Measurements from ENCODE around the gene PHF3.
"Not testable (repeated sequence)": the region's sequence is repeated elsewhere in the genome, so short reads cannot be mapped to it uniquely, and the experiment has no call there.

Gene PHF3

DNA sequence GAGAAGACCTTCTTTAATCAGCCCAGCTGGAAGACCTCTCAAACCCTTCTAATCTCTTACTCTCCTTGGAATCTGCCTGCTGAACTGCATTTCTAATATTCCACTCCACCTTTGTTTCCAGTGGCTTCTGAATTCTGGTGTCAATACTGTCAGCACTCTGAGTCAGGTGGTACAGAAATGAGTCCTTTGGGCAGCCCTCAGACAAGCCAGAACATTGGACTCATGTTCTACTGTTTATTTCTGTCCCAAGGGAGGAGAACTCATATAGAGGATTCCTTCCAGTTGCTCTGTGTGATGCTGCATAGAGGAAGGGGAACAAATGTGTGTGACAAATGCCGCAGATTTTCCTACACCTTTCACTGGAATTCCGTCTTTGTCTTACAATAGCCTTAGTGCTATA is 114.8 kb downstream of the PHF3 start:
- Mint-ChIP-seq H3K27ac (no peak overlapping the region), H3K9me3 (peaks cover 10% of the 10 kb centered on the region), H3K27me3 (ENCODE audit: low read depth) (no peaks in the 10 kb centered on the region), H3K4me3 (no peak overlapping the region), H3K36me3 (ENCODE audit: low read depth) (no peaks in the 10 kb centered on the region), H3K4me1 (no peaks in the 10 kb centered on the region)
- TF ChIP-seq, protein P1, sequence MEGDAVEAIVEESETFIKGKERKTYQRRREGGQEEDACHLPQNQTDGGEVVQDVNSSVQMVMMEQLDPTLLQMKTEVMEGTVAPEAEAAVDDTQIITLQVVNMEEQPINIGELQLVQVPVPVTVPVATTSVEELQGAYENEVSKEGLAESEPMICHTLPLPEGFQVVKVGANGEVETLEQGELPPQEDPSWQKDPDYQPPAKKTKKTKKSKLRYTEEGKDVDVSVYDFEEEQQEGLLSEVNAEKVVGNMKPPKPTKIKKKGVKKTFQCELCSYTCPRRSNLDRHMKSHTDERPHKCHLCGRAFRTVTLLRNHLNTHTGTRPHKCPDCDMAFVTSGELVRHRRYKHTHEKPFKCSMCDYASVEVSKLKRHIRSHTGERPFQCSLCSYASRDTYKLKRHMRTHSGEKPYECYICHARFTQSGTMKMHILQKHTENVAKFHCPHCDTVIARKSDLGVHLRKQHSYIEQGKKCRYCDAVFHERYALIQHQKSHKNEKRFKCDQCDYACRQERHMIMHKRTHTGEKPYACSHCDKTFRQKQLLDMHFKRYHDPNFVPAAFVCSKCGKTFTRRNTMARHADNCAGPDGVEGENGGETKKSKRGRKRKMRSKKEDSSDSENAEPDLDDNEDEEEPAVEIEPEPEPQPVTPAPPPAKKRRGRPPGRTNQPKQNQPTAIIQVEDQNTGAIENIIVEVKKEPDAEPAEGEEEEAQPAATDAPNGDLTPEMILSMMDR (IDR thresholded peaks at IDR 0.05; ENCODE audit: unreplicated experiment in 3 of 3), result no peak

DNA sequence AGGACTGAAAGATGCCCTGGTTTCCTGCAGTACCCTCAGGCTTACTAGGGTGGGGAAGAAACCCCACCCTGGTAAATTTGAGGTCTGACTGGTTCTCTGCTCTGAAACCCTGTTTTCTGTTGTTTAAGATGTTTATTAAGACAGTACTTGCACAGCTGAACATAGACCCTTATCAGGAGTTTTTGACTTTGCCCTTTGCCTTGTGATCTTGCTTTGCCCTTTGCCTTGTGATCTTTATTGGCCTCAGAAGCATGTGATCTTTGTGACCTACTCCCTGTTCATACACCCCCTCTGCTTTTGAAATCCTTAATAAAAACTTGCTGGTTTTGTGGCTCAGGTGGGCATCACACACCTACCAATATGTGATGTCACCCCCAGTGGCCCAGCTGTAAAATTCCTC is 121.7 kb downstream of the PHF3 start:
- H3K9me3 Mint-ChIP-seq, result peaks cover 29% of the 10 kb centered on the region
- not testable (repeated sequence) for H3K4me1 Mint-ChIP-seq
- H3K36me3 Mint-ChIP-seq (ENCODE audit: low read depth), result peaks cover 17% of the 10 kb centered on the region

DNA sequence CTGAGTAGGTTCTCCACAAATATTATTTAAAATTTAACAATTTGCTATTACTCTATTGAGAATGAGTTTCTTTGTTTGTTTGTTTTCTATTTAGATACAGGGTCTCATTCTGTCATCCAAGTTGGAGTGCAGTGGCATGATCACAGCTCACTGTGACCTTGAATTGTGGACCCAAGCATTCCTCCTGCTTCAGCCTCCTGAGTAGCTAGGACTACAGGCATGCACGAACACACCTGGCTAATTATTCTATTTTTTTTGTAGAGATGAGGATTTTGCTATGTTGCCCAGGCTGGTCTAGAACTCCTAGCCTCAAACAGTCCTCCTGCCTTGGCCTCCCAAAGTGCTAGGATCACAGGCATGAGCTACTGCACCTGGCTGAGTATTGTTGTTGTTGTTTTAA is 122.2 kb downstream of the PHF3 start:
- peaks cover 29% of the 10 kb centered on the region for H3K9me3 Mint-ChIP-seq
- TF ChIP-seq, protein P1 (IDR thresholded peaks at IDR 0.05; ENCODE audit: unreplicated experiment in 3 of 3), result no peak
- peaks cover 17% of the 10 kb centered on the region for H3K36me3 Mint-ChIP-seq (ENCODE audit: low read depth)
- no peak overlapping the region for H3K4me3 Mint-ChIP-seq
- H3K27ac Mint-ChIP-seq, result no peak overlapping the region
- no peaks in the 10 kb centered on the region for H3K27me3 Mint-ChIP-seq (ENCODE audit: low read depth)
- H3K4me1 Mint-ChIP-seq, result no peaks in the 10 kb centered on the region

More for the DNA sequence above, 121.7 kb downstream of the PHF3 start:
- H3K27me3 Mint-ChIP-seq (ENCODE audit: low read depth); H3K4me3 Mint-ChIP-seq; H3K27ac Mint-ChIP-seq: not testable (repeated sequence)

DNA sequence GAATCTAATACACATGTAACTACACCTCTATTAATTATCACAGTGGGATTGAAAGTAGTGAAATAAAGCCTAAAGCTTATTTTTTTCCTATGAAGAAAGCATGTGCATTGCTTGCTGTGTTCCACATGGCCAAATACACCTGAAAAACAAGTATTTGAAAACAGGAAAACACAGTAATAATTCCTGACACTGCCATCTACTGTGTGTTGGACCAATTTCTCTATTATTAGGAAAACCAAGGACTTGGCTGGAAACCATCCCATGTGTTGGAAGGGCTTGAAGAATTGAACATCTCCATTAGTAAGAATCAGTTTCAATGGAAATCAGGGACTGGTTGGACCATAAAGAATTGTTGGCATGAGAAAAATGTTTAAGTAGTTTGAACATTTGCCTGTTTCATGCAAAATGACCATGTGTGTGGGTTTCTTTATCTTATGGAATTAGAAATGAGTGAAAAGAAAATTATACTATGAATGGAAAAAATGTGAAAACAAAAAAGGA is 124.1 kb downstream of the PHF3 start:
- H3K27me3 Mint-ChIP-seq (ENCODE audit: low read depth), result no peaks in the 10 kb centered on the region
- H3K36me3 Mint-ChIP-seq (ENCODE audit: low read depth), result peaks cover 17% of the 10 kb centered on the region
- peaks cover 29% of the 10 kb centered on the region for H3K9me3 Mint-ChIP-seq
- no peak overlapping the region for H3K27ac Mint-ChIP-seq
- H3K4me1 Mint-ChIP-seq, result no peaks in the 10 kb centered on the region
- H3K4me3 Mint-ChIP-seq, result no peak overlapping the region
- TF ChIP-seq, protein P1 (IDR thresholded peaks at IDR 0.05; ENCODE audit: unreplicated experiment in 3 of 3), result no peak

DNA sequence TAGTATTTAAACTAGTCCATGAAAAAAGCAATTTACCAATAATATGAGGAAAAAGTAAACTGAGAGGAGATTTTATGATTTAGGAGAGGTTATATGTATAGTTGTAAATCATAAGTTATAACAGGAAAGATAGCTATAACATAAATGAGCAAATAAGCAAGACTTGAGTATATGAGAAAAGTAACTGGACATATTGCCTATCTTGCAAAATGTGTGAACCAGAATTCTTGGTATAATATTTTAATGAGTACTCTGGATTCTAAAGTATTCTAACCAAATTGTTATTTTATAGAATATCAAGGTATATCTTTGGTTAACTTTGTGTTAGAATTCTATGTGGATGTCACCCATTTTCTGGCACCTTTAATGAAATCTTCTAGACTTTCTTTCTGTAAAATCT is 124.6 kb downstream of the PHF3 start:
- Mint-ChIP-seq H3K4me1 (no peaks in the 10 kb centered on the region), H3K27me3 (ENCODE audit: low read depth) (no peaks in the 10 kb centered on the region), H3K4me3 (no peak overlapping the region), H3K36me3 (ENCODE audit: low read depth) (peaks cover 17% of the 10 kb centered on the region), H3K27ac (no peak overlapping the region), H3K9me3 (peaks cover 24% of the 10 kb centered on the region)
- TF ChIP-seq, protein P1 (IDR thresholded peaks at IDR 0.05; ENCODE audit: unreplicated experiment in 3 of 3), result no peak

DNA sequence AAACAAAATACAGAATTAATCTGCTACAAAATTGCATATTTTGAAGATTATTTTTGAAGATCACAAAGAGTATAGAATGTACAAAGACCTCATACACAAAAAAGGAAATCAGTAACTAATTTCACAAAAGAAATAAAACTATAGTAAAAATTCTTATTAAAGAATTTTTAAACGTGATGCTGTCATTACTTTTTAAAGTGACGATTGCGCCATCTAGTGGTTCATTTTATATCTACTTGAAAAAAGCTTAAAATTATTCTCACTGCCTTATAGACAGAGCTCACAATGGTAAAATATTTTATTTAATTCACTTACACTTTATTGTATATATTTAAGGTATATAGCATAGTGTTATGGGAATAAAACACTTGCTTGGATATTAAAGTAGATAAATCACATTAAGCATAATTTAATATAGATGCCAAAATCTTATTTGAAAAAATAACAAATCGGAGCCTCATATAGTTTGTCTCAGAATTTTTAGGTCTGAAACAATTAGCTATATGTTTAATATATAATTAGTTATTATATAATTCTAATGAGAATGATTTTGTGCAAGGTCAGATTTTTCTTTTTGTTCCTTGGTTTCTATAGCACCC is 128.8 kb downstream of the PHF3 start:
- TF ChIP-seq, protein P1 (IDR thresholded peaks at IDR 0.05; ENCODE audit: unreplicated experiment in 3 of 3), result peak; percentile 57 to 74 (median 67)
- Mint-ChIP-seq H3K27ac (no peak overlapping the region), H3K9me3 (peaks cover 8% of the 10 kb centered on the region), H3K36me3 (ENCODE audit: low read depth) (no peaks in the 10 kb centered on the region), H3K27me3 (ENCODE audit: low read depth) (no peaks in the 10 kb centered on the region), H3K4me1 (no peaks in the 10 kb centered on the region), H3K4me3 (no peak overlapping the region)

Data from nephron (organoid).